K562 (cell line): Measurements from ENCODE around the gene FAM228A. TPM values are rescaled to one million over a fixed set of nuclear protein-coding genes. Genes with fewer than 3 reads are reported as not detected.

Experiments used
- ATAC-seq: fragments of 200-7000 bp; cut with Tn5 transposase; 3 replicates; pipeline ENCODE4 v1.9.1; 2020; ENCODE audit warnings: moderate library complexity
- BruUV-seq: library from RNA; stranded (reverse); fragments of 400-500 nt; replicated peaks from 2 replicates; lab custom pipeline; 2021; lab: Mats Ljungman, UMichigan
- CTCF ChIA-PET: fragments of 300-600 bp; formaldehyde crosslinking; extraction: SDS; loops from one replicate; lab custom pipeline; 2021; ENCODE audit warnings: low intra/inter-chr PET ratio; lab: Yijun Ruan, JAX
- POLR2A ChIA-PET: fragments of 300-600, 350-650 bp; sonication (Branson Sonifier 250); formaldehyde crosslinking; extraction: SDS; loops from one replicate; lab custom pipeline; 2021; ENCODE audit warnings: antibody characterized with exemption, inconsistent platforms; lab: Yijun Ruan, JAX
- DNase-seq, 4 experiments: peaks; one replicate each; pipeline versions ENCODE4 v3.0.0 to v3.0.0-alpha.2; 2011 to 2018; ENCODE audit warnings: low spot score in 3 of 4, mixed read lengths in 3 of 4; ENCODE audit errors: extremely low read depth in 1 of 4
- FAIRE-seq: peaks from 2 replicates; lab custom pipeline; 2011; peaks lifted over from hg19 to GRCh38; lab: Jason Lieb, UNC
- H2AFZ ChIP-seq: 2 replicates; pipeline ENCODE4 v1.6.0; 2011; ENCODE audit warnings: low read depth, low read length, control low read depth, inconsistent platforms
- H3K27ac ChIP-seq: fragments of 200-600 bp; 3 replicates; pipeline ENCODE4 v1.8.0; 2011; ENCODE audit warnings: low read depth, mild to moderate bottlenecking, control low read depth, inconsistent platforms, low read length, moderate library complexity, mixed read lengths; ENCODE audit errors: extremely low read depth
- H3K27me3 ChIP-seq, 2 experiments: fragments of 300-600 bp in 1 of 2; 2 replicates in 1 of 2; 3 replicates in 1 of 2; pipeline versions ENCODE4 v1.6.0 to v1.8.0; 2011; ENCODE audit warnings: inconsistent platforms in 2 of 2, low read length in 2 of 2, mild to moderate bottlenecking in 1 of 2, mixed read lengths in 1 of 2, moderate library complexity in 1 of 2; ENCODE audit not compliant: control insufficient read depth in 2 of 2, insufficient read depth in 2 of 2
- H3K36me3 ChIP-seq: fragments of 300-600 bp; 3 replicates; pipeline ENCODE4 v1.8.0; 2011; ENCODE audit warnings: mild to moderate bottlenecking, low read length, inconsistent platforms; ENCODE audit not compliant: control insufficient read depth, insufficient read depth
- H3K4me1 ChIP-seq, 2 experiments: fragments of 200-600 bp in 1 of 2; replicated peaks in 1 of 2; 2 replicates in 1 of 2; 3 replicates in 1 of 2; pipeline versions ENCODE4 v1.5.1 to v1.8.0; 2011; ENCODE audit warnings: inconsistent platforms in 2 of 2, low read length in 2 of 2, mild to moderate bottlenecking in 1 of 2, mixed read lengths in 1 of 2, moderate library complexity in 1 of 2; ENCODE audit not compliant: control insufficient read depth in 2 of 2, insufficient read depth in 2 of 2
- H3K4me2 ChIP-seq: 2 replicates; pipeline ENCODE4 v1.6.1; 2011; ENCODE audit warnings: low read length, control low read depth, inconsistent platforms, mixed read lengths; ENCODE audit not compliant: insufficient read depth
- H3K4me3 ChIP-seq: fragments of 200-600 bp; sonication (generic), shearing (Covaris generic); 2 replicates; pipeline ENCODE4 v1.5.1; 2016; ENCODE audit warnings: control low read depth, inconsistent platforms
- H3K79me2 ChIP-seq: fragments of 200-600 bp; 3 replicates; pipeline ENCODE4 v1.8.0; 2011; ENCODE audit warnings: low read length, inconsistent platforms; ENCODE audit not compliant: control insufficient read depth, insufficient read depth
- H3K9ac ChIP-seq, 2 experiments: 2 replicates each; pipeline versions ENCODE4 v1.6.0 to v1.6.1; 2011; ENCODE audit warnings: low read depth in 2 of 2, low read length in 2 of 2, control low read depth in 1 of 2, inconsistent platforms in 1 of 2, mild to moderate bottlenecking in 1 of 2, mixed read lengths in 1 of 2; ENCODE audit not compliant: insufficient read depth in 1 of 2
- H3K9me1 ChIP-seq: one replicate; pipeline ENCODE4 v1.6.0; 2011; ENCODE audit warnings: inconsistent platforms, mild to moderate bottlenecking, low read length, moderate library complexity; ENCODE audit not compliant: control insufficient read depth, insufficient read depth
- H3K9me3 ChIP-seq: replicated peaks from 2 replicates; pipeline ENCODE4 v1.5.1; 2011; ENCODE audit warnings: low read depth, low read length, inconsistent platforms; ENCODE audit not compliant: control insufficient read depth, insufficient read depth
- H4K20me1 ChIP-seq: replicated peaks from 2 replicates; pipeline ENCODE4 v1.6.1; 2011; ENCODE audit warnings: low read length, inconsistent platforms, mixed read lengths; ENCODE audit not compliant: control insufficient read depth, insufficient read depth
- L3MBTL2 ChIP-seq: fragments of 450-650 bp; IDR thresholded peaks from 2 replicates; pipeline ENCODE4 v1.6.1; 2016; ENCODE audit warnings: mild to moderate bottlenecking, moderate library complexity
- NELFE ChIP-seq: IDR thresholded peaks from 2 replicates; pipeline ENCODE4 v1.6.1; 2011; ENCODE audit warnings: mild to moderate bottlenecking; ENCODE audit not compliant: insufficient read depth, insufficient read length
- PYGO2 ChIP-seq: fragments of 450-650 bp; IDR thresholded peaks from 2 replicates; pipeline ENCODE4 v1.6.1; 2016; ENCODE audit warnings: mild to moderate bottlenecking, missing genetic modification characterization, moderate library complexity, missing compliant biosample characterization
- RBFOX2 ChIP-seq: fragments of 200-400 bp; formaldehyde crosslinking; IDR thresholded peaks from 2 replicates; pipeline ENCODE4 v1.6.1; 2017; ENCODE audit warnings: low read depth, mild to moderate bottlenecking, low read length, moderate library complexity
- SRSF1 ChIP-seq: fragments of 200-400 bp; formaldehyde crosslinking; IDR thresholded peaks from 2 replicates; pipeline ENCODE4 v1.6.1; 2017; ENCODE audit warnings: mild to moderate bottlenecking, low read depth, low read length, moderate library complexity
- SUPT5H ChIP-seq: fragments of 450-650 bp; IDR thresholded peaks from 2 replicates; pipeline ENCODE4 v1.6.1; 2016
- TGIF2 ChIP-seq: sonication (generic); formaldehyde crosslinking; IDR thresholded peaks from 2 replicates; pipeline ENCODE4 v1.8.1; 2022; ENCODE audit warnings: mild to moderate bottlenecking, missing genetic modification reagents, moderate library complexity
- ZC3H4 ChIP-seq: sonication (generic); formaldehyde crosslinking; IDR thresholded peaks from 2 replicates; pipeline ENCODE4 v1.9.0; 2021; ENCODE audit warnings: missing genetic modification reagents, borderline replicate concordance
- ZEB2 ChIP-seq: fragments of 450-650 bp; IDR thresholded peaks from 2 replicates; pipeline ENCODE4 v1.6.1; 2016
- ZFP1 ChIP-seq: fragments of 450-650 bp; formaldehyde crosslinking; IDR thresholded peaks from 2 replicates; pipeline ENCODE4 v1.4.0; 2020; ENCODE audit warnings: mild to moderate bottlenecking, mixed read lengths
- ZNF354B ChIP-seq: fragments of 250-450 bp; sonication (Bioruptor Pico); IDR thresholded peaks from 2 replicates; pipeline ENCODE4 v1.4.0; 2020
- WGBS: fragments of 100-300 bp; shearing (Covaris generic); methylation state at CpG from one replicate; pipeline ENCODE4 v1.1.6; 2016; ENCODE audit warnings: low coverage, mixed read lengths; ENCODE audit not compliant: insufficient coverage; ENCODE audit errors: missing lambda C conversion rate; 5-methylcytosine and 5-hydroxymethylcytosine counted together
- in situ Hi-C: fragments of 300-500 bp; cut with MboI; formaldehyde crosslinking; loops from 4 replicates; pipeline ENCODE4 v1.15.0; 2018; ENCODE audit warnings: inconsistent platforms, mixed read lengths
- intact Hi-C: fragments of 100-400 bp; cut with micrococcal nuclease; formaldehyde crosslinking; loops from 2 replicates; pipeline ENCODE4 v1.14.2; 2022
- polyA plus RNA-seq, 8 experiments: library from polyadenylated mRNA; depleted of rRNA in 4 of 8; stranded (reverse) in 5 of 8; unstranded in 3 of 8; fragments of >200 nt; fragmentation: Nextera tagmentation in 2 of 8; fragmentation: Illumina TruSeq in 1 of 8; extraction: Ambion mirVana in 2 of 8; extraction: Trizol in 1 of 8; gene quantifications; 2 replicates each; pipeline versions ENCODE4 v1.2.1 to v1.2.3, GENCODE V29; 2011 to 2014; ENCODE audit warnings: inconsistent platforms in 1 of 8, missing spikeins in 1 of 8
- total RNA-seq, 7 experiments: library from RNA; depleted of rRNA in 6 of 7; stranded (reverse); fragments of >200 nt in 6 of 7; fragmentation: Illumina TruSeq in 2 of 7; extraction: Trizol in 2 of 7; gene quantifications; 2 replicates each; pipeline versions ENCODE4 v1.2.1 to v1.2.3, GENCODE V29; 2011 to 2021; ENCODE audit warnings: low replicate concordance in 1 of 7
- TF ChIP-seq, protein P1 (sequence below): sonication (generic); formaldehyde crosslinking; IDR thresholded peaks from 2 replicates; pipeline ENCODE4 v1.8.0; 2022; ENCODE audit warnings: mild to moderate bottlenecking, missing genetic modification reagents
- TF ChIP-seq, protein P2 (sequence below): sonication (generic); formaldehyde crosslinking; IDR thresholded peaks from 2 replicates; pipeline ENCODE4 v1.9.0; 2022; ENCODE audit warnings: mild to moderate bottlenecking, missing genetic modification reagents

The FAM228A gene
- total and polyA plus RNA-seq, 9 of the 15 experiments (the other 6 are each of a cell fraction or from before 2014, with no cell fraction given) = not detected

DNA sequence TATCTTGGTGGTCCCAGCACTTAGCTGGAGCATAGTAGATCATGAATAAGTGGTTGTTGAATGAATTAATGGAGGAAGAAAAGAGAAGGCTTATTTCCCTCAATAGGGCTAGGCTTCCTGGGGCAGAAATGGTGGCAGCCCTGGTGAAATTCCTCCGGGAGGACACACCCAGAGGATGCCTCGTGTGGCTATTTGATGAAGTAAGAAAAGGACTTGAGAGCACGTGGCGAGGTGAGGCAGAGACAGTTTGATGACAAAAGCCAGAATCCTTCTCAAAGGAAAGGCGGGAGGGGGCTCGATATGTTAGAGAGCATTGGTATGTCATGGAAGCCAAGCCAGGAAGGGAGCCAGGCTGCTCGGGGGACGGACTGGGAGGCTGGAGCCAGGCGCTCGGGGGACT, 14.7 kb downstream of the FAM228A start:
- BruUV-seq = no TSS peak
- TF ChIP-seq TGIF2 (CRISPR knock-in tag) = no peak
- TF ChIP-seq, protein P1, sequence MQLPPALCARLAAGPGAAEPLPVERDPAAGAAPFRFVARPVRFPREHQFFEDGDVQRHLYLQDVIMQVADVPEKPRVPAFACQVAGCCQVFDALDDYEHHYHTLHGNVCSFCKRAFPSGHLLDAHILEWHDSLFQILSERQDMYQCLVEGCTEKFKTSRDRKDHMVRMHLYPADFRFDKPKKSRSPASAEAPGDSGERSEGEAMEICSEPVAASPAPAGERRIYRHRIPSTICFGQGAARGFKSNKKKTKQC (CRISPR knock-in tag) = 0 out of 2 replicates have a peak, but pooled peaks have one; percentile 32
- no peak for TF ChIP-seq NELFE
- no peak for TF ChIP-seq PYGO2 (tag)
- TF ChIP-seq, protein P2, sequence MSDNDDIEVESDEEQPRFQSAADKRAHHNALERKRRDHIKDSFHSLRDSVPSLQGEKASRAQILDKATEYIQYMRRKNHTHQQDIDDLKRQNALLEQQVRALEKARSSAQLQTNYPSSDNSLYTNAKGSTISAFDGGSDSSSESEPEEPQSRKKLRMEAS = peak; percentile 49; the same call in 1 of the 2 replicates
- no peak for TF ChIP-seq ZC3H4 (CRISPR knock-in tag)
- TF ChIP-seq ZNF354B (CRISPR knock-in tag) = no peak
- TF ChIP-seq SUPT5H = no peak
- peak; percentile 74 for TF ChIP-seq L3MBTL2
- no peak for TF ChIP-seq ZEB2
- no peak for TF ChIP-seq ZFP1 (CRISPR knock-in tag)
- TF ChIP-seq SRSF1 = no peak
- TF ChIP-seq RBFOX2 = no peak

More for the DNA sequence above, 14.7 kb downstream of the FAM228A start:
- no peaks in the 10 kb centered on the region for H3K79me2 ChIP-seq
- ATAC-seq = no peak
- POLR2A ChIA-PET = no interaction called here
- no peaks in the 10 kb centered on the region; a peak in 1 of 5 replicates for H3K4me1 ChIP-seq
- H4K20me1 ChIP-seq = no peaks in the 10 kb centered on the region
- CTCF ChIA-PET = no interaction called here
- no peaks in the 10 kb centered on the region for H3K36me3 ChIP-seq
- H3K27me3 ChIP-seq = peaks cover 10 to 15% of the 10 kb centered on the region in 2 experiments; a peak in 4 of 5 replicates
- H3K9me1 ChIP-seq = no peaks in the 10 kb centered on the region
- no peak overlapping the region for H3K4me3 ChIP-seq
- intact Hi-C loops = no loop called here
- DNase-seq = no peak
- no peak overlapping the region for H3K9ac ChIP-seq
- H3K9me3 ChIP-seq = peaks cover 3% of the 10 kb centered on the region; the same call in 1 of the 2 replicates
- H2AFZ ChIP-seq = peak overlapping the region; percentile 2; the same call in 1 of the 2 replicates
- 15% methylated on average over 10 of the region's 10 CpGs for WGBS
- no peak for FAIRE-seq
- no peak overlapping the region for H3K4me2 ChIP-seq
- in situ Hi-C loops = no loop called here
- H3K27ac ChIP-seq = no peak overlapping the region
